Hematopoietic multipotent progenitor cell treated with erythropoietin and hydrocortisone succinate and interleukin-3 and kit ligand, for 4 days (in vitro differentiated cells): ENCODE measurements around the gene C5.
A peak's percentile ranks its signal among the peaks of the same experiment; 100 is the strongest.
"Not testable (repeated sequence)": the region's sequence is repeated elsewhere in the genome, so short reads cannot be mapped to it uniquely, and the experiment has no call there.

Experiments used
- DNase-seq: peaks from one replicate; pipeline ENCODE4 v3.0.0-alpha.2; 2015

C5 gene

DNA sequence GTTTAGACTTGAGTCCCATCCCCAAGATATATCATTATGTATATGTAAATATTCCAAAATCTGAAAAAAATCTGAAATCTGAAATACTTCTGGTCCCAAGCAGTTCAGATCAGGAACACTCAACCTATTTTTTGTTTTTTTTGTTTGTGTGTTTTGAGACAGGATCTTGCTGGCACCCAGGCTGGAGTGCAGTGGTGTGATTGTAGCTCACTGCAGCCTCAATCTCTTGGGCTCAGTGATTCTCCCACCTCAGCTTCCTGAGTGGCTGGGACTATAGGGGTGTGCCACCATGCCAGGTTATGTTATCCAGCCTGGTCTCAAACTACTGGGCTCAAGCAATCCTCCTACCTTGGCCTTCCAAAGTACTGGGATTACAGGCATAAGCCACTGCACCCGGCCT, 72.8 kb downstream of the C5 start:
- DNase-seq: no peak

DNA sequence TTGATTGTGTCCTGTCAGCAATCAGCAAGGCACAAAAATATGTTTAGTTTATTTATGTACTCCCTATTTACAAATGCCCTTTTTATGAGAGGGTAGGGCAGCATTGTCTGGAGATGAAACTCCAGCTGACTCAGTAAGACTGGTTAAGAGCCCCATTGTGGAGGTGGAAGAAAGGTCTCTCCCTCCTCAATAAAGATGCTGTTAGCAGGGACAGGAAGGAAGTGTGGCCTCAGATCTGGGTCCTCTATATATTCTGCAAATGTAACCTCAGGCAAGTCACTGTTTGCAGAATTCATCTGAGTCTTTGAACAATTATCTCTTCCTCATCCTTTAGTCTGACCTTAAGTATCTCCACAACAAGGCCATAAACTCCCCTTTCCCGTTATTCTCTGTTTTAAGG, 75.2 kb downstream of the C5 start:
- DNase-seq: peak; percentile 15

DNA sequence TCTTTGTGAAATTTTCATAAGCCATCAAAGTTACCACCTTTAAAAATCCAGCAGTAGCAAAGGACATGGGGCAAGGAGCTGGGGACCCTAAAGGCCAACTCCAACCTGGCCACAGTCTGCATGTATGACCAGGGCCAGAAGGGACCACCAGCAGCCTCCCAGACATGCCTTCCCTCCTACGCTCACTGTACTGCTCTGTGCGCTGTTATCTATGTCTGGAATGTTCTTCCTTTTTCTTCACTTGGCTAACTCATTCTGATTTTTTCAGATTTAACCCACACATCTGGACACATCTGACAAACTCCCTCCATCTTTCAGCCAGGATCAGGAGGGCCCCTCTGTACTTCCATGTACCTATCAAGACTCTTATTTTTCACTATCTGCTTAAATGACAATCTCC, 75.9 kb downstream of the C5 start:
- DNase-seq: no peak

DNA sequence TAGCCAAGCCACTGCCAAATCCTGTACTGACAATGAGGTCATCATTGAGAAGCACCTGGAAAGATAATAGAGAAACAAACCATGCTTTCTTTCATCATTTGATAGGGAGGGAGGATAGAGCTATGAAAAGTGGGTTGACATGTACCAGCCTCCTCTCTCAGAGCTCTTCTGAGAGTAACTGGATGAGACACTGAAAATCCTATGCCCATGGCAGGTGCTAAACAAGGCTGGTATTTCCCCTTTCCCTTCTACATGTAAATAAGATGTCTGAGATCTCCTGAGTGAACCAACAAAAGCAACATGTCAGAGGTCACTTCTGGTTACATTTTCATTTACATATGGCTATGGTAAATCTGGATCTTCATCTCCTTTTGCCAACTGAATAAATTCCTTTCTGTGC, 78.1 kb downstream of the C5 start:
- DNase-seq: no peak

DNA sequence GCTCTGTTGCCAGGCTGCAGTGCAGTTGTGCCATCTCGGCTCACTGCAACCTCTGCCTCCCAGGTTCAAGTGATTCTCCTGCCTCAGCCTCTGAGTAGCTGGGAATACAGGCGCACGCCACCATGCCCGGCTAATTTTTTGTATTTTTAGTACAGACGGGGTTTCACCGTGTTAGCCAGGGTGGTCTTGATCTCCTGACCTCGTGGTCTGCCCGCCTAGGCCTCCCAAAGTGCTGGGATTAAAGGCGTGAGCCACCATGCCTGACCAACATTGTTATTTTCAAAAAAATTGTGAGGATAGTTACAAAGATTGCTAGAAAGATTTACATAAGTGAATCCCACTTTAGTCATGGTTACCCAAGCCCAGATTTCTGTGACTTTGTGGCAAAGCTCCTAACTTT, 78.6 kb downstream of the C5 start:
- DNase-seq: not testable (repeated sequence)

DNA sequence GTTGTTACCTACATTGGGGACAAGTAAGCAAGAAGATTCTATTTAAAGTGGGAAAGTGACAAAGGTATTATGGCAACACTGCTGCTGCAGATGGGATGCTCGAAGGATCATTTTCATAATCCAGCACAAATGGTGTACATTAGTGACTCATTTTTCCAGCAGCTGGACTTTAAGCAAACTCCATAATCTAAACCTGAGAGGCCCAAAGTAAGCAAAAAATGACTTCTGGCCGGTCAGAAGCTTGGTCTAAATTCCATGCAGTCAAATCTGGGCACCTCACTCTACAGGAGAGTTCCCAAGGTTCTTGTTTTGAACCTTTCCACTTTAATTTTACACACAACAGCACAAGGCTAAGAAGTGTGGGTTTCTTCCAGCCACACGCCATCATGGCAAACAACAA, 79.8 kb downstream of the C5 start:
- DNase-seq: no peak

DNA sequence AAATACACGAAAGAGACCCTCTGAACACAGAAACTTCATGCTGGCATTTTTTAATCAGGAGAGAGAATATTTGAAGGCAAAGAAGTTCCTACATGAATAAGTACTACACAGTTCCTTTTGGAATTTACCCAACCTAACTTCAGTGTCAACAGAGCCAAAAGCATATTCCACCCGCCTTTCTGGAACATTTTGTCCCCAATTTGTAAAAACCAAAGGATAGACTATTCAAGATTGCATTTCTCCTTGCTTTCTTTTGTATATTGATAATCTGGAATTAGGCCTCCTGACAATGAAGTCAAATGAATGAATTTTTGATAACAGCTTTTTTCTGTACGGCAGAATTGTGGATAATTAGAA, 84.1 kb downstream of the C5 start:
- no peak for DNase-seq

DNA sequence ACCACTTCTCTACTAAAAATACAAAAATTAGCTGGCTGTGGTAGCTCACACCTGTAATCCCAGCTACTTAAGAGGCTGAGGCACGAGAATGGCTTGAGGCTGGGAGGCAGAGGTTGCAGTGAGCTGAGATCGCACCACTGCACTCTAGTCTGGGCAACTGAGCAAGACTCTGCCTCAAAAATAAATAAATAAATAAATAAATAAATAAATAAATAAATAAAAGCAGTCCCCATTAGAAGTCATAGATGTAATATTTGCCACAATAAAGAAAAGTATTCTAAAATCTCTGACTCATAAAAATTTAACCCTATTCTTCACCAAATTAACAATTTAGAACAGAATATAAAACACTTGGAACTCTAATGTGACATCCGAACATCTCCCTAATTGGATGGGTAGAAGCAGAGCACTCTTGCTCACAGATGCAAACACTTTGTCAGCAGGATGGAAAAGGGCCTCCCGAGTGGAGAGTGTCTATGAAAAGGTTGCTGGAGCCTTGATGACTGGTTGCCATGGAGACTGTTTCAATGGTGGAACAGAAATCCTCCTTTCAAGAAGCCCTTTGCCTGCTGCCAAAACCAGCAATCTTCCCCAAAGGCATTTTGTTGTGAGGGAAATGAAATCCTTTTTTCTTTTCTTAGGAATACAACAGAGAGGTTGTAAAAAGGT, 84.6 kb downstream of the C5 start:
- DNase-seq: no peak

DNA sequence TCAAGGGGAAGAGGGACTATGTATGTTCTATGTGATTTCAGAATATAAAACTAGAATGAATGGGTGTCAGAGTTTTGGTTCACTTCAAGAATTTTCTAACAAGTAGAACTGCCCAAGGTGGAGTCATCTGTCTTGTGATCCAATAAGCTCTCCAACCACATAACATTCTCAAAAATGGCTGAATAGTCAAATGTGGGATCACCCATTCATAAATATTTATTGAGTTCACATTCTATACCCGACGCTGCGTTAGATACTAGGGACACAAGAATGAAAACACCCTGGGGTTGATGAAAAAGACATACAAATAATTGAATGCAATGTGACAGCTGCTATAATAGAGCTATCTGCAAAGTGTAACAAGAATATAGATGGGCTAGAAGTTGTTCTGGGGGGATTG, 88.1 kb downstream of the C5 start:
- DNase-seq: no peak

DNA sequence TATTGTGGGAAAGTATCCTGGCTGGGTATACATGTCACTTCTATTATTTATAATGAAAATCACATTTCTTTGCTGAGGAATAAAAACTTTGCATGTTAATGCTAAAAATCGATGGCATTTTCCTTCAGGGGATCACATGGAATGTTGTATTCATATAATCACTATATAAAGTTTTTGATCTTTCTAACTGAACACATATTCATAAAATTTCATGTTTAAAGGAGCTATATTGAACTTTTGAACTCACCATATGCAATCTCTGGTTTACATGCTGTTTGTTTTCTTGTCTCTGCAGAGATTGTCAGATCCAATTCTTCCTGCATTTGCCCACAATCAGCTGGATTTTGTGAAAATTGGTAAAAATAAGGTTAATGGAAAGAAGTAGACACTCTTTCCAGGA, 90.1 kb downstream of the C5 start:
- DNase-seq: no peak

DNA sequence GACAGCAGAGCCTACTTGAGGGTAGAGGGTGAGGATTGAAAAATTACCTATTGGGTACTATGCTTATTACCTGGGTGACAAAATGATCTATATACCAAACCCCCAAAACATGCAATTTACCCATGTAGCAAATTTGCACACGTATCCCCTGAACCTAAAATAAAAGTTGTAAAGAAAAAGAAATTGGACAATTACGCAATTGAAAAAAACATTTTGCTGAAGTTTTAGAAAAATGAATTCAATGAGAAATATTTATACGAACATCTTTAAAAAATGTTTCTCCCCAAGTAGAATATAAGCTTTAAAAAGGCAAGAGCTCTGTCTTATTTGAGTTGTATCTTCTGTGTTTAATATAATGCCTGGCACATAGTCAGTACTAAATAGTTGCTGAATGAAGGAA, 93.2 kb downstream of the C5 start:
- no peak for DNase-seq

DNA sequence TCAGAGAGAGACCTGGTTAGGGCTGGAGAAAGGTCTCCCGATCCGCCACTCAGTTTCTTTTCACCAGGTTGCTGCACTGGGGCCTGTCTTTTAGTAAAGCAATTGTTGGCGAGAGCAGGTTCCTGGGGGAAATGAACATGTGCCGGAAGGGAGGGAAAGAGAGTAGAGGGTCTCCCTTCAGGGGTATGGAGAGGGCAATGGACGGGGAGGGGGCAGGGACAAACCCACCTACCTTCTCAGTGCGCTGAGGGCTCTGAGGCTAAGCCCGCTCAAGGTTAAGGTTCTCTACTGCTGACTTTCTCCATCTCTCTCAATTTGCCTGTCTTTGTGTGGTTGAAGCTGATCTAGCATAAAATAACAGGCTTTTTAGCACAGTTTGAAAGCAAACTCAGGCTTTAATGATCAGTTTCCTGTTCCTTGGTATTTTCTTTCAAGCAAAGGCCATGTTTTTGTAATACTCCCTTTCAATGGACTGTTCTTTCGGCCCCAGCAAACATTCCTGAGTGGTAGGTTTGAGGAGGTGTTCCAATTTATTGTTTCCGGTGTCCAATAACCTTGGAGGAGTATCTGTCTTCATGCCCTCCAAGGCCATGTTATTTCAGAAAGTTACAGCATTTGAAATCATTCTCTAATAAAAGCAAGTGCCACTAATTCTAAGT, 98.0 kb downstream of the C5 start:
- no peak for DNase-seq

DNA sequence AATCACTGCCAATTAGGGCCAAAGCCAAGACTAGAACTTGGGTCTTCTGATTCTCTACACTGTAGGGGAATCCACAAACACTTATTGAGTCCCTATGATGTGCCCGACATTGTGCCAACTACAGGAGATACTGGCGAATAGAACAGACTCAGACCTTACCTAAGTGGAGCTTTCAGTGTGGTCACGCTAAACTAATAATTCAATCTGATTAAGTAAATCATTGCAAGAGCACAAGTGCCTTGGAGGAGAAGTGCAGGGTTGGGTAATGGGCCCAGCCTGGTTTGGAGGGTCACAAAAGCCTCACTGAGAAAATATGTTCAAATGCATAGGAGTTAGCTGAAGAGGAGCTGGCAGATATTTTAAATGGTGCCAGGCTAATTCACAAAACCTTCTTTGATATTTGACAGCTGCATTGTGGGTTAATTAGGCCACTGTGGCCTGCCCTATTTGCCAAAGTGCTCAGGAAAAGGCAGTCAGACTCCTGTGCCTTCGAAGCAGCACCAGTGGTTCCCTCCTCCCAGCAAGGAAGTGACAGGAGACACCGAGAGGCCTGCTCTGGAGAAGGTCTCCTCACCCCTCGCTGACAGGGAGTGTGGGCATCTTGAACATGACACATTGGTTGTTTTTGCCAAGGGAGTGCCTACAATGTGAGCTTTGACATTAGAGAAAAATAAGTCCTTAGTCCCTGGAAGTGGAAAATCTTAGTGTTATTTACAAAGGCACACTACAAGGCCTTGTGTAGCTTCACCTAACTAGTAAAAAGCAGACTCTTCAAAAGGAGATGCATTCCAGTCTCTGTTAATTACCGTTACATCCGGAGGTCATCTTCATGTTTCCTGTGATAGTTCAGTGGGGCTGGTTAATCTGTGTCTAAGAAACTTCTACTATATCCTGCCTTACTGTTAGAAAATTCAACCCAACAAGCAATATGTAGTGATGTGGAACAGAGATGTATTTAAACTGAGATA, 99.4 kb downstream of the C5 start:
- DNase-seq: no peak

DNA sequence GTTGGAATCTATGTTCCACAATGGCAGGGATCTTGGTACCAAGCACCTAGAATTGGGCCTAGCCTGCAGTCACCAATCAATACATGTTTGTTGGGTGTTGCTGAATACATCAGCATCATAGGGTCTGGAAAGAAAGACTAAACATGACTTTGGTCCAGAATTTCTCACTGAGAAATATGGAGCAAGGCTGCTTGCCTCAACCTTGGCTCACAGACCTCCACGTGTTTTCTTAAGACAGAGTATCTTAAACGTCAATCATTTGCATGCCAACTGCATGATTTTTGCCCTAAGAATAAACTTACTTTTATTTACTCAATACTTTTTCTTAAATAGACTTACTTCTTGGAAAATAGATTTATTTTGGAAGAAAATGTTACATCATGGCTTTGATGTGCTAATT, 100.8 kb downstream of the C5 start:
- DNase-seq: no peak

DNA sequence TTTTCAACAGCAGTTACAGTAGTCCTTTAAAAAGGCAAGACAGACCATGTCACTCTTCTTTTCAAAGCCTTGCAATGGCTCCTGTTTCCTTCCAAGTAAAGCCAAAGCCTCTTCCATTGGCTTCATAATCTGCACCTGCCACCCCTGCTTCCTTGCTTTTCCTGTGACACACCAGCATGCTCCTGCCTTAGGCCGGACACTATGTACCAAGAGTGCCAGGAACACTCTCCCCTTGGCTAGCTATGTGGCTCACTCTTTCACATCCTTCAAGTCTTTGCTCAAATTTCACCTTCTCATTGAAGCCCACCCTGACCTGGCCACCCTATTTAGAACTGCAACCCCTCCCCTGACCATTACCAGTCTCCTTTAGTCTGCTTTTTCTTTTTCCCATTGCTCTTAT, 101.3 kb downstream of the C5 start:
- no peak for DNase-seq

DNA sequence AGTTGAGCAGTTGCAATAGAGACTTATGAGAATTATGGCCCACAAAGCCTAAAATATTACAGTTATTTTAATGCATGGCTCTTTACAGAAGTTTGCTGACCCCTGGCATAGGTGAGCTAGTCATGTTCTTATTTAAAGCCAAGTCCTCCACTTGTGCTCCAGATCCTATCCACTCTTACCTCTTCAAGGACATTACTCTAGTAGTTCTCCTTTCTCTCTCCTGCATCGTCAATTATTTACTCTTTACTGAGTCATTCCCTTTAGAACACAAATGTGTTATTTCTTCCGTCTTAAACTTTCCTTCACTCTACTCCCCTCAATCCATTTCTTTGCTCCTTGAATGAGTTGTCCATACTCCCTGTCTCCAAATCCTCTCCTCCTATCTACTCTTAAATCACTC, 102.9 kb downstream of the C5 start:
- no peak for DNase-seq

DNA sequence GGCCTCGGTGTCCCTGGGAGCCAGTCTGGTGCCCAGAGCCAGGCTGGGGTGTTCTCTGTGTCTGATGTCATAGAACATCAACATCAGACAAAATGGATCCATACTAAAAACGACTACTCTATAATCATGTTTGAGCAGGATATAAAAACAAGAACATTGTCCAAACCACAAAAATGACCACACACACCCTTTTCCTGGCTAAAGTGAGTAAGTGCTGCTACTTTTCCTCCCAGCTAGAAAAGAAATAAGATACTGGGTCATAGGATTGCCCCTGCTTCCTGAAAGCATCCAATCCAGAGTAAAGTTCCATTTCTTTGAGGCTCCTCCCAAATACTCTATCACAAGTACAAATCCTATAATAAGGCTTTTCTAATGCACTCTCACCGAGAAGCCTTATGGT, 103.8 kb downstream of the C5 start:
- peak; percentile 41 for DNase-seq

DNA sequence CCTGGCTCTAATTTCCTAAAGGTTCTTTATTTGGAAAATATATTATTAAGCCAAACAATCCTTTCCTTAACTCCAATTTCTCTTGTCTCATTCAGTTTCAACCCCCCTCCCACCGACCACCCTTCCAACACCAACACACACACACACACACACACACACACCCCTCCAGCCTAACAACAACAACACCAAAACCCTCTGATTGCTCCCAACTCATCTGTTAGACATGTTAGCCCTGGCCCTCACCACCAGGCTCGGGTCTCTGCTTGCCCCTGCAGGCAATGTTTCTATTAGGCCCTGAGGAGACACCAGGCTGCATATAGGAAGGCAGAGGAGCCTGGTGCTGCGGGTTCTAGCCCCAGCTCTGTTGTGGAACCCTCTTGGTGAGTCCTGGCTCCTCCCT, 105.1 kb downstream of the C5 start:
- no peak for DNase-seq

DNA sequence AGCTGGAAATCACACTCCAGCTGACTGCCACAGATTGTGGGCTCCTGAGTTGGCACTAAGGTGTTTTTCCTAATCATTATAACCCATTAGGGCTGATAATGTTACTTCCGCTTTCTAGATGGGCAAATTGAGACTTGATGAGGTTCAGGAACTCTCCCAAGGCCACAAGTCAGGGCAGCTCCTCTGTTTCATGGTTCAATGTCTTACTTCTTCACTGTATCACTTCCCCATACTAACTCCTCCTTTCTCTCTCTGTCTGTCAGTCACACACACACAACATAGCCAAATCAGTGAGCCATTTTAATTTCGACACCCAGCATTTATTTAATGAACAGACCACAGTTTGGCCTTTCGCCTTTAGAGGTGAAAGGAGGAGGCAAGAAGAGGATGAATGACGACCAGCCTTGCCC, 105.6 kb downstream of the C5 start:
- peak; percentile 71 for DNase-seq

DNA sequence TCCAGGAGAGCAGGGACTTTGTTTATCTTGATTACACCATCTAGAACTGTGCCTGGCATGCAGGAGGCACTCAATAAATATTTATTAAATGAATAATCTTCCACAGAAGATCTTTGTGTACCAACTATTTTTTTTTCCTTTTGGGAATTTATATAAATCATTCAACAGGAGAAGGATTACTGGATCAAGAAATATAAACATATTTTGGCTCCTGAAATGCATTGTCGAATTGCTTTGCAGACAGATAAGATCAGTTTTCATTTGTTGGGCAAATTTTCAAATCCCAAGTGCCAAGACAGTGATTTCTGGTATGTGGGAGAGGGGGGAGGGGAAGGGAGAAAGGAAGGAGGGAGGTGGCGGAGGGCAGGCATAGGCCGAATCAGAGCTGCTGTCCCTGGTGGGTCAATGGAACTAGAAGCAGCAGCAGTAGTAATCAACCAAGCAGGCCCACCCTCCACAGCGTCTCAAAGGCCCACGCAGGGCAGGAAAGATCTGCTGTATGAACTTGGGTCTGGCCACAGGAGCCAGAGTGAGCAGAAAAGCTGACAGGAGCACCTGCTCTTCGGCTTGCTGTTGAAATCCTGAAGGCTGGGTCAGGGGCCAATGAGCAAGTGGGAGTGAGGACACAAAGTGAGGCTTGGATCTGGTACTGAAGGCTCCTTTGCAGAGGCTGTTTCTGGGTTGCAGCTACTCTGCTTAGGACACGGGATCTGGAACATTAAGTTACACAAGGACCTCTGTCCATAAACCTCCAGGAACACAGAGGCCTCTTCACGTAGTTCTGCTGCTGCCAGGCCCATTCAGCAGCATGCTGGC, 107.7 kb downstream of the C5 start:
- no peak for DNase-seq

DNA sequence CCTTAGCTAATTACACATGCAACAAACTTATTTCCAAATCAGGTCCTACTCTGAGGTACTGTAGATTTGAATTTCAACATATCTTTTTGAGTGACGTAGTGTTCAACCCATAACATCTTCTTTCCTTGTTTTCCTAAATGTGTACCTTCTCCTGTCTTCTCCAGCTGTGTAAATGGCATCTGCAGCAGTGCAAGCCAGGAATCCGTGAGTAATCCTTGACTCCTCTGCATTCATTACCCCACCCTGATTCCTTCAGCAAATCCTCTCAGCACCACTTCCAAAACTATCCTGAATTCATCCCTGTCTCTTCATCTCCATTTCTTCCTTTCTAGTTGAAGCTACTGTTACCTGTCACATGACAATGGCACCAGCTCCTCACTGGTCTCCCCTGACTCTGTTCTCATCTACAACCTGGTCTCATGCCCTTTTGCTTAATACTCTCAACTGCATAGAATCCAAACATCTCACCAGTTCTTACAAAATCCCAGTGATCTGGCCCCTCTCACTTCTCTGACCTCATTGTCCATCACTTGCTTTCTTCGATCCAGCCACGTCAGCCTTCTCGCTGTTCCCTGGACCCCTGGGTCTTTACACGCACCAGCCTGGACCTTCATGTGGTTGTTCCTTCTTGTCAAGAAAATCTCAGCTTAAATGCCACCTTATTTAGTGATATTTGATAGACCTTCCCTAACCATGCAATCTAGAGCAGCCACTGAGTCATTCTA, 108.9 kb downstream of the C5 start:
- DNase-seq: no peak

DNA sequence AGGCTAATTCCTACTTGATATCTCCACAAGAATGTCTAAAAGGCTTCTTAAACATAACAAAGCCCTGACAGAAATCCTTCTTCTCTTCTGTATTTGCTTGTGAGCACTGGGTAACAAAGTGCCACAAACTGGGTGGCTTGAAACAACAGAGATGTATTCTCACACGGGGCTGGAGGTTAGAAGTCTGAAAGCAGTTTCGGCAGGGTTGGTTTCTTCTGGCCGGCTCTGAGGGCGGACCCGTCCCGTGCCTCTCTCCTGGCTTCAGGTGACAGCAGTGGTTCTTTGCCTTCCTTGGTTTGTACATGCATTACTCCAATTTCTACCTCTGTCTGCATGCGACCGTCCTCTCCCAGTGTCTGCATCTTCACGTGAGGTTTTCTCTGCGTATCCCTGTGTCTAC, 109.5 kb downstream of the C5 start:
- DNase-seq: no peak

DNA sequence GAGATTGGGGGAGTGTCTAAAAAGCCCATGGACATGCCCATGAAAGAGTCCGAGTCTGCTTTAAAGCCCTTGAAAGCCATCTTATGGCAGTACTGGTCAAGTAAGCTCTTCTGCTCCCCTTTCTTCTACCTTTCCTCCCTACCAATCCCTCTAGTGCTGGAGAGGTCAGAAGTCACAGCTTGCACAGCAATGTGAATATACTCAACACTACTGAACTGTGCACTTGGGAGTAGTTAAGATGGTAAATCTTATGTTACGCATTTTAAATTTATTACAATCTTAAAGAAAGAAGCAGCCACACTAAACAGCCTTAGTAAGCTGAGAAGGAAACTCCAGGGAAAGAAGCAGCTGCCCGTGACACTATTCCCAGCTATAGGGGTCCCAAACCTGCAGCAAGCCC, 111.2 kb downstream of the C5 start:
- no peak for DNase-seq
